H9 (cell line): ENCODE results near the gene PRPF40B. TPM values are rescaled to one million over a fixed set of nuclear protein-coding genes. Genes with fewer than 3 reads are reported as not detected.

Experiments used
- DNase-seq: peaks from one replicate; pipeline ENCODE4 v3.0.0-alpha.2; 2017
- H2AFZ ChIP-seq: one replicate; pipeline ENCODE4 v1.6.1; 2013; ENCODE audit warnings: mild to moderate bottlenecking, low read length, control low read depth, moderate library complexity
- H2AK5ac ChIP-seq: 2 replicates; pipeline ENCODE4 v1.6.1; 2013; ENCODE audit warnings: low read length, control low read depth, mixed read lengths; ENCODE audit not compliant: insufficient read length
- H2BK120ac ChIP-seq: one replicate; pipeline ENCODE4 v1.6.1; 2013; ENCODE audit warnings: low read depth, mild to moderate bottlenecking, low read length, control low read depth, inconsistent platforms; ENCODE audit not compliant: poor library complexity, severe bottlenecking
- H2BK12ac ChIP-seq: 2 replicates; pipeline ENCODE4 v1.6.1; 2013; ENCODE audit warnings: low read length, control low read depth, mixed read lengths, low read depth; ENCODE audit not compliant: insufficient read length
- H2BK15ac ChIP-seq: 2 replicates; pipeline ENCODE4 v1.6.1; 2013; ENCODE audit warnings: low read depth, low read length, control low read depth
- H2BK20ac ChIP-seq: one replicate; pipeline ENCODE4 v1.6.1; 2013; ENCODE audit warnings: low read depth, mild to moderate bottlenecking, low read length, control low read depth, inconsistent platforms; ENCODE audit not compliant: poor library complexity, severe bottlenecking
- H2BK5ac ChIP-seq: 2 replicates; pipeline ENCODE4 v1.6.1; 2013; ENCODE audit warnings: low read length, control low read depth, mixed read lengths; ENCODE audit not compliant: insufficient read length
- H3K14ac ChIP-seq: 2 replicates; pipeline ENCODE4 v1.6.1; 2013; ENCODE audit warnings: low read length, control low read depth; ENCODE audit not compliant: insufficient read depth
- H3K18ac ChIP-seq: 2 replicates; pipeline ENCODE4 v1.6.1; 2013; ENCODE audit warnings: low read depth, mild to moderate bottlenecking, mixed read lengths, low read length, control low read depth; ENCODE audit not compliant: insufficient read length
- H3K23ac ChIP-seq: 2 replicates; pipeline ENCODE4 v1.6.1; 2013; ENCODE audit warnings: low read length, control low read depth, mixed read lengths, low read depth; ENCODE audit not compliant: insufficient read length
- H3K23me2 ChIP-seq: 2 replicates; pipeline ENCODE4 v1.6.1; 2013; ENCODE audit warnings: low read depth, mild to moderate bottlenecking, mixed read lengths, low read length, control low read depth; ENCODE audit not compliant: insufficient read length, poor library complexity, severe bottlenecking
- H3K27ac ChIP-seq: 2 replicates; pipeline ENCODE4 v1.5.1; 2013; ENCODE audit warnings: low read length, control low read depth, mixed read lengths, low read depth; ENCODE audit not compliant: insufficient read length
- H3K27me3 ChIP-seq: 2 replicates; pipeline ENCODE4 v1.6.1; 2013; ENCODE audit warnings: low read length, control low read depth, inconsistent platforms; ENCODE audit not compliant: insufficient read depth
- H3K4ac ChIP-seq: 2 replicates; pipeline ENCODE4 v1.6.1; 2013; ENCODE audit warnings: low read depth, mild to moderate bottlenecking, control low read depth, inconsistent platforms, low read length, moderate library complexity
- H3K4me1 ChIP-seq: 2 replicates; pipeline ENCODE4 v1.6.1; 2013; ENCODE audit warnings: low read length, control low read depth, inconsistent platforms; ENCODE audit not compliant: insufficient read depth
- H3K4me2 ChIP-seq: 2 replicates; pipeline ENCODE4 v1.6.1; 2013; ENCODE audit warnings: low read length, control low read depth, mixed read lengths; ENCODE audit not compliant: insufficient read length, insufficient read depth
- H3K56ac ChIP-seq: 2 replicates; pipeline ENCODE4 v1.6.1; 2013; ENCODE audit warnings: low read depth, mild to moderate bottlenecking, mixed read lengths, low read length, control low read depth; ENCODE audit not compliant: insufficient read length
- H3K79me1 ChIP-seq: 2 replicates; pipeline ENCODE4 v1.6.1; 2013; ENCODE audit warnings: low read depth, mild to moderate bottlenecking, moderate library complexity, low read length, control low read depth, inconsistent platforms; ENCODE audit not compliant: insufficient read depth, poor library complexity, severe bottlenecking
- H3K79me2 ChIP-seq: 2 replicates; pipeline ENCODE4 v1.6.1; 2013; ENCODE audit warnings: low read length, control low read depth, inconsistent platforms; ENCODE audit not compliant: insufficient read depth
- H3K9ac ChIP-seq: 2 replicates; pipeline ENCODE4 v1.6.1; 2013; ENCODE audit warnings: low read length, control low read depth, mixed read lengths; ENCODE audit not compliant: insufficient read length; ENCODE audit errors: extremely low read depth
- H3K9me3 ChIP-seq: one replicate; pipeline ENCODE4 v1.6.1; 2013; ENCODE audit warnings: low read depth, low read length, inconsistent platforms; ENCODE audit not compliant: control insufficient read depth
- H3T11ph ChIP-seq: one replicate; pipeline ENCODE4 v1.6.1; 2013; ENCODE audit warnings: mild to moderate bottlenecking, low read length, control low read depth, inconsistent platforms
- H4K20me1 ChIP-seq: one replicate; pipeline ENCODE4 v1.6.1; 2013; ENCODE audit not compliant: control insufficient read depth, insufficient read length, insufficient read depth
- H4K5ac ChIP-seq: 2 replicates; pipeline ENCODE4 v1.6.1; 2013; ENCODE audit warnings: low read depth, mild to moderate bottlenecking, mixed read lengths, low read length, control low read depth; ENCODE audit not compliant: insufficient read length
- H4K8ac ChIP-seq: replicated peaks from 2 replicates; pipeline ENCODE4 v1.6.1; 2013; ENCODE audit warnings: low read length, control low read depth, mixed read lengths, low read depth; ENCODE audit not compliant: insufficient read length
- H4K91ac ChIP-seq: 2 replicates; pipeline ENCODE4 v1.6.1; 2013; ENCODE audit warnings: low read depth, mild to moderate bottlenecking, moderate library complexity, mixed read lengths, low read length, control low read depth; ENCODE audit not compliant: insufficient read length
- H3K27ac Mint-ChIP-seq, 3 experiments: 2 replicates in 2 of 3; 3 replicates in 1 of 3; pipeline ENCODE4 v1.8.0; 2020 to 2021; ENCODE audit warnings: mixed read lengths in 3 of 3, mild to moderate bottlenecking in 1 of 3, moderate library complexity in 1 of 3
- H3K27me3 Mint-ChIP-seq: 2 replicates; pipeline ENCODE4 v1.8.0; 2021; ENCODE audit warnings: low read depth, mild to moderate bottlenecking, moderate library complexity, mixed read lengths
- H3K36me3 Mint-ChIP-seq, 3 experiments: 2 replicates in 2 of 3; 3 replicates in 1 of 3; pipeline ENCODE4 v1.8.0; 2020 to 2021; ENCODE audit warnings: low read depth in 3 of 3, mixed read lengths in 3 of 3; ENCODE audit not compliant: insufficient read depth in 1 of 3
- H3K4me1 Mint-ChIP-seq, 2 experiments: 2 replicates each; pipeline ENCODE4 v1.8.0; 2020; ENCODE audit warnings: mixed read lengths in 2 of 2
- H3K4me3 Mint-ChIP-seq, 2 experiments: 2 replicates in 1 of 2; 3 replicates in 1 of 2; pipeline ENCODE4 v1.8.0; 2020 to 2021; ENCODE audit warnings: mild to moderate bottlenecking in 2 of 2, mixed read lengths in 2 of 2, moderate library complexity in 1 of 2
- H3K9me3 Mint-ChIP-seq, 2 experiments: 2 replicates in 1 of 2; 3 replicates in 1 of 2; pipeline ENCODE4 v1.8.0; 2020; ENCODE audit warnings: mild to moderate bottlenecking in 2 of 2, mixed read lengths in 2 of 2, moderate library complexity in 1 of 2
- WGBS: extraction: QIAGEN DNeasy Blood & Tissue Kit; methylation state at CpG from one replicate; pipeline ENCODE4 v1.1.7; 2013; ENCODE audit warnings: missing lambda C conversion rate, low lambda C conversion rate, mixed read lengths; ENCODE audit not compliant: insufficient read length; ENCODE audit errors: extremely low coverage; 5-methylcytosine and 5-hydroxymethylcytosine counted together
- total RNA-seq: library from RNA; stranded (reverse); gene quantifications from 2 replicates; pipeline ENCODE4 v1.2.1, GENCODE V29; 2021
- TF ChIP-seq, protein P1 (sequence below): fragments of 200-600 bp; sonication (generic); conservative IDR thresholded peaks from 3 replicates; pipeline ENCODE4 v1.8.0; 2021; ENCODE audit warnings: antibody characterized with exemption, mild to moderate bottlenecking

Gene PRPF40B
- total RNA-seq, 1 experiment from 2014 or later = 19.0 TPM

DNA sequence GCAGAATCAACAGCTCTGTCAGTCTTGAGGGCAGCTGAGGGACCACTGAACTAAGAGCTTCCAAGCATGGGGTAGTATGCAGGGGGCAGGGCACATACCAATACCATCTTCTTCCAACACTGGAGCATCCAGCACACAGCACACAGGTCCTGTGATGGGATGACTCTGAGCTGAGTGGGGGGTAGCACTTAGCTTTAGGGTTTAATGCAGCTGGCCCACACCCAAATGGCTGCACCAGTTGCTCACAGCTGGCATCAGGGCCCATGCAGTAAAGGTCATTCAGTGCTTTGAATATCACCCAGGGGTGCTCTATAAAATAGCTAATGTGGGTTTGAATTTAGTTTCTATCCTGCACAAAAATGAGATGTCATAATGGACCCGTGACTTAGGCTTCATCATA lies 19.6 kb upstream of the PRPF40B start:
- WGBS = no CpG with 5 or more reads among the region's 1 CpG
- Histone ChIP-seq H2BK12ac (no peak overlapping the region), H4K91ac (no peak overlapping the region), H3K27ac (no peak overlapping the region), H2AFZ (no peak overlapping the region), H3K14ac (no peak overlapping the region), H3K23ac (no peak overlapping the region), H4K5ac (no peak overlapping the region), H3T11ph (no peak overlapping the region), H3K4me1 (no peaks in the 10 kb centered on the region), H3K27me3 (no peaks in the 10 kb centered on the region), H4K8ac (no peak overlapping the region), H3K23me2 (no peaks in the 10 kb centered on the region), H4K20me1 (no peaks in the 10 kb centered on the region), H3K9me3 (no peaks in the 10 kb centered on the region), H2AK5ac (no peak overlapping the region), H3K18ac (no peak overlapping the region), H3K79me1 (no peaks in the 10 kb centered on the region), H3K4ac (no peak overlapping the region), H3K79me2 (no peaks in the 10 kb centered on the region), H3K9ac (no peak overlapping the region), H3K4me2 (no peak overlapping the region), H3K56ac (no peak overlapping the region), H2BK120ac (no peak overlapping the region), H2BK20ac (no peak overlapping the region), H2BK15ac (no peak overlapping the region), H2BK5ac (no peak overlapping the region)
- DNase-seq = no peak
- Mint-ChIP-seq H3K27ac (no peak overlapping the region), H3K27me3 (peaks cover 5% of the 10 kb centered on the region), H3K4me1 (peaks cover 0 to 5% of the 10 kb centered on the region in 2 experiments; a peak in 2 of 4 replicates), H3K4me3 (no peak overlapping the region), H3K9me3 (no peaks in the 10 kb centered on the region), H3K36me3 (peaks cover 0 to 6% (median 4%) of the 10 kb centered on the region in 3 experiments; a peak in 4 of 7 replicates)
- TF ChIP-seq, protein P1, sequence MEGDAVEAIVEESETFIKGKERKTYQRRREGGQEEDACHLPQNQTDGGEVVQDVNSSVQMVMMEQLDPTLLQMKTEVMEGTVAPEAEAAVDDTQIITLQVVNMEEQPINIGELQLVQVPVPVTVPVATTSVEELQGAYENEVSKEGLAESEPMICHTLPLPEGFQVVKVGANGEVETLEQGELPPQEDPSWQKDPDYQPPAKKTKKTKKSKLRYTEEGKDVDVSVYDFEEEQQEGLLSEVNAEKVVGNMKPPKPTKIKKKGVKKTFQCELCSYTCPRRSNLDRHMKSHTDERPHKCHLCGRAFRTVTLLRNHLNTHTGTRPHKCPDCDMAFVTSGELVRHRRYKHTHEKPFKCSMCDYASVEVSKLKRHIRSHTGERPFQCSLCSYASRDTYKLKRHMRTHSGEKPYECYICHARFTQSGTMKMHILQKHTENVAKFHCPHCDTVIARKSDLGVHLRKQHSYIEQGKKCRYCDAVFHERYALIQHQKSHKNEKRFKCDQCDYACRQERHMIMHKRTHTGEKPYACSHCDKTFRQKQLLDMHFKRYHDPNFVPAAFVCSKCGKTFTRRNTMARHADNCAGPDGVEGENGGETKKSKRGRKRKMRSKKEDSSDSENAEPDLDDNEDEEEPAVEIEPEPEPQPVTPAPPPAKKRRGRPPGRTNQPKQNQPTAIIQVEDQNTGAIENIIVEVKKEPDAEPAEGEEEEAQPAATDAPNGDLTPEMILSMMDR = no peak
